Keratinocyte (primary cell): ENCODE measurements around the gene TBX22. TPM values are rescaled to one million over a fixed set of nuclear protein-coding genes. Genes with fewer than 3 reads are reported as not detected.
"Not testable (repeated sequence)": the region's sequence is repeated elsewhere in the genome, so short reads cannot be mapped to it uniquely, and the experiment has no call there.

Experiments used
- DNase-seq: peaks from one replicate; pipeline ENCODE4 v3.0.0-alpha.2; 2011; ENCODE audit warnings: low read depth, missing footprints, low spot score
- FAIRE-seq: peaks from 2 replicates; lab custom pipeline; 2011; peaks lifted over from hg19 to GRCh38; lab: Jason Lieb, UNC
- H2AFZ ChIP-seq: 2 replicates; pipeline ENCODE4 v1.6.0; 2012; ENCODE audit warnings: low read length, control low read depth, inconsistent platforms; ENCODE audit not compliant: control insufficient read depth
- H3K27ac ChIP-seq: 2 replicates; pipeline ENCODE4 v1.5.1; 2011; ENCODE audit warnings: low read length; ENCODE audit not compliant: control insufficient read depth, insufficient read depth
- H3K27me3 ChIP-seq: 3 replicates; pipeline ENCODE4 v1.6.0; 2011; ENCODE audit warnings: low read length; ENCODE audit not compliant: control insufficient read depth, insufficient read depth; ENCODE audit errors: extremely low read depth
- H3K36me3 ChIP-seq, 2 experiments: 2 replicates in 1 of 2; 3 replicates in 1 of 2; pipeline ENCODE4 v1.5.1; 2011; ENCODE audit warnings: low read length in 2 of 2, mild to moderate bottlenecking in 1 of 2; ENCODE audit not compliant: control insufficient read depth in 2 of 2, insufficient read depth in 2 of 2; ENCODE audit errors: extremely low read depth in 1 of 2
- H3K4me1 ChIP-seq: 3 replicates; pipeline ENCODE4 v1.5.1; 2011; ENCODE audit warnings: low read length; ENCODE audit not compliant: control insufficient read depth, insufficient read depth; ENCODE audit errors: extremely low read depth
- H3K4me2 ChIP-seq: 3 replicates; pipeline ENCODE4 v1.6.0; 2011; ENCODE audit warnings: low read depth, low read length; ENCODE audit not compliant: control insufficient read depth, insufficient read depth; ENCODE audit errors: extremely low read depth
- H3K4me3 ChIP-seq, 3 experiments: fragments of 200-600 bp in 1 of 3; sonication (generic) in 1 of 3; 2 replicates in 2 of 3; 3 replicates in 1 of 3; pipeline ENCODE4 v1.5.1; 2011 to 2016; ENCODE audit warnings: low read length in 3 of 3, mild to moderate bottlenecking in 3 of 3, control low read depth in 2 of 3, inconsistent platforms in 1 of 3, low read depth in 1 of 3, mixed read lengths in 1 of 3, mixed run types in 1 of 3, moderate library complexity in 1 of 3; ENCODE audit not compliant: control insufficient read depth in 2 of 3, insufficient read depth in 2 of 3; ENCODE audit errors: extremely low read depth in 1 of 3
- H3K79me2 ChIP-seq: 2 replicates; pipeline ENCODE4 v1.6.0; 2012; ENCODE audit warnings: low read length; ENCODE audit not compliant: control insufficient read depth, insufficient read depth
- H3K9ac ChIP-seq: 3 replicates; pipeline ENCODE4 v1.6.0; 2011; ENCODE audit warnings: low read length; ENCODE audit not compliant: control insufficient read depth, insufficient read depth; ENCODE audit errors: extremely low read depth
- H3K9me1 ChIP-seq: 3 replicates; pipeline ENCODE4 v1.6.0; 2011; ENCODE audit warnings: low read length; ENCODE audit not compliant: control insufficient read depth, insufficient read depth; ENCODE audit errors: extremely low read depth
- H3K9me3 ChIP-seq: 2 replicates; pipeline ENCODE4 v1.5.1; 2012; ENCODE audit warnings: low read depth, low read length; ENCODE audit not compliant: control insufficient read depth
- H4K20me1 ChIP-seq: 3 replicates; pipeline ENCODE4 v1.6.0; 2011; ENCODE audit warnings: low read length; ENCODE audit not compliant: control insufficient read depth, insufficient read depth; ENCODE audit errors: extremely low read depth
- CTCF ChIP-seq, 3 experiments: IDR thresholded peaks in 1 of 3; conservative IDR thresholded peaks in 1 of 3; optimal IDR thresholded peaks in 1 of 3; 2 replicates in 2 of 3; 3 replicates in 1 of 3; pipeline versions ENCODE3 to v1.5.1; 2011; ENCODE audit warnings: low read length in 3 of 3, mild to moderate bottlenecking in 3 of 3, moderate library complexity in 2 of 3, control low read depth in 1 of 3, inconsistent platforms in 1 of 3; ENCODE audit not compliant: insufficient read depth in 2 of 3; ENCODE audit errors: extremely low read depth in 1 of 3
- EZH2 ChIP-seq: IDR thresholded peaks from one replicate; pipeline ENCODE4 v1.6.1; 2012; ENCODE audit warnings: inconsistent platforms, mild to moderate bottlenecking, low read length, moderate library complexity
- dilution Hi-C: fragments of 300-500 bp; cut with MboI; formaldehyde crosslinking; loops from one replicate; pipeline ENCODE4 v1.7.0; 2020; ENCODE audit warnings: low sequenced_read_pairs; ENCODE audit not compliant: extremely low pct_ligation_motif_present
- polyA plus RNA-seq, 5 experiments: library from polyadenylated mRNA; depleted of rRNA in 3 of 5; stranded (reverse) in 3 of 5; stranded (forward) in 1 of 5; unstranded in 1 of 5; fragments of >200 nt; gene quantifications; 1 replicate in 1 of 5; 2 replicates in 3 of 5; 3 replicates in 1 of 5; pipeline versions ENCODE4 v1.2.1 to v1.2.3, GENCODE V29; 2011 to 2012; ENCODE audit warnings: missing spikeins in 2 of 5, low read depth in 1 of 5, low replicate concordance in 1 of 5

TBX22 gene
- polyA plus RNA-seq, 1 donor (not counting 4 experiments of a cell fraction or from before 2014, with no cell fraction given), result not detected

- H3K9ac ChIP-seq, result no peak overlapping the region
- H3K4me3 ChIP-seq, result no peak overlapping the region
- no peaks in the 10 kb centered on the region for H3K9me1 ChIP-seq
- DNase-seq, result no peak
- no peak overlapping the region for H3K27ac ChIP-seq
- no peaks in the 10 kb centered on the region for H3K4me1 ChIP-seq
- no peaks in the 10 kb centered on the region for H3K9me3 ChIP-seq
- no peak overlapping the region for H3K4me2 ChIP-seq
- H4K20me1 ChIP-seq, result no peaks in the 10 kb centered on the region
- TF ChIP-seq EZH2, result no peak
- no peak for TF ChIP-seq CTCF (optimal IDR thresholded peaks at IDR 0.05 in 1 of 3, IDR thresholded peaks at IDR 0.05 in 1 of 3, conservative IDR thresholded peaks at IDR 0.05 in 1 of 3; ENCODE audit: extremely low read depth in 1 of 3, insufficient read depth in 2 of 3, low read length in 3 of 3)
- dilution Hi-C loops, result no loop called here
- H3K27me3 ChIP-seq, result no peaks in the 10 kb centered on the region
- no peaks in the 10 kb centered on the region for H3K36me3 ChIP-seq
- no peak for FAIRE-seq
- no peaks in the 10 kb centered on the region for H3K79me2 ChIP-seq
- H2AFZ ChIP-seq, result no peak overlapping the region
These were observed 7.9 kb downstream of the TBX22 start for GRCh38 chrX:80022363-80023031.

- dilution Hi-C loops, result no loop called here
- FAIRE-seq, result no peak
These were observed 11.6 kb downstream of the TBX22 start for GRCh38 chrX:80026116-80026515.

GRCh38 chrX:80066156-80066555 lies 51.6 kb downstream of the TBX22 start:
- FAIRE-seq, H3K9me1 ChIP-seq, H2AFZ ChIP-seq, H3K4me1 ChIP-seq, DNase-seq, H3K4me2 ChIP-seq, H3K9me3 ChIP-seq, H3K27ac ChIP-seq, H3K79me2 ChIP-seq, H3K9ac ChIP-seq, H3K36me3 ChIP-seq, H4K20me1 ChIP-seq, H3K4me3 ChIP-seq, H3K27me3 ChIP-seq, dilution Hi-C loops: not testable (repeated sequence)

More at GRCh38 chrX:80026116-80026515, 11.6 kb downstream of the TBX22 start:
- Histone ChIP-seq H3K4me3 (no peak overlapping the region), H3K36me3 (no peaks in the 10 kb centered on the region), H4K20me1 (no peaks in the 10 kb centered on the region), H3K79me2 (no peaks in the 10 kb centered on the region), H3K9ac (no peak overlapping the region), H3K4me1 (no peaks in the 10 kb centered on the region), H3K4me2 (no peak overlapping the region), H3K27me3 (no peaks in the 10 kb centered on the region), H2AFZ (no peak overlapping the region), H3K27ac (no peak overlapping the region), H3K9me1 (no peaks in the 10 kb centered on the region), H3K9me3 (no peaks in the 10 kb centered on the region)
- DNase-seq, result no peak
- TF ChIP-seq CTCF (optimal IDR thresholded peaks at IDR 0.05 in 1 of 3, IDR thresholded peaks at IDR 0.05 in 1 of 3, conservative IDR thresholded peaks at IDR 0.05 in 1 of 3; ENCODE audit: extremely low read depth in 1 of 3, insufficient read depth in 2 of 3, low read length in 3 of 3) (no peak), EZH2 (no peak)

GRCh38 chrX:80075625-80076024 lies 61.1 kb downstream of the TBX22 start:
- H3K27ac ChIP-seq, H3K4me1 ChIP-seq, H4K20me1 ChIP-seq, H3K4me3 ChIP-seq, H3K4me2 ChIP-seq, H3K9me3 ChIP-seq, H3K36me3 ChIP-seq, DNase-seq, dilution Hi-C loops, FAIRE-seq, H3K9ac ChIP-seq, H3K27me3 ChIP-seq, H2AFZ ChIP-seq, H3K79me2 ChIP-seq, H3K9me1 ChIP-seq: not testable (repeated sequence)
